Endothelial cell of umbilical vein (primary cell): Measurements from ENCODE around the gene GNRHR. TPM values are rescaled to one million over a fixed set of nuclear protein-coding genes. Genes with fewer than 3 reads are reported as not detected.

Experiments used
- BruUV-seq: library from RNA; stranded (reverse); fragments of 400-500 nt; replicated peaks from 2 replicates; lab custom pipeline; 2021; lab: Mats Ljungman, UMichigan
- CTCF ChIA-PET: fragments of 300-600, 350-600 bp; sonication (Branson Sonifier 250); formaldehyde crosslinking; loops from one replicate; lab custom pipeline; 2021; ENCODE audit warnings: antibody characterized with exemption, inconsistent platforms; lab: Charles Lee
- POLR2A ChIA-PET: fragments of 300-600, 350-600 bp; sonication (Branson Sonifier 250); formaldehyde crosslinking; loops from one replicate; lab custom pipeline; 2021; ENCODE audit warnings: antibody characterized with exemption, inconsistent platforms; lab: Charles Lee
- DNase-seq: peaks from one replicate; pipeline ENCODE4 v3.0.0-alpha.2; 2011; ENCODE audit warnings: low read depth, low spot score
- FAIRE-seq: peaks from 2 replicates; lab custom pipeline; 2011; peaks lifted over from hg19 to GRCh38; lab: Jason Lieb, UNC
- H2AFZ ChIP-seq: 2 replicates; pipeline ENCODE4 v1.6.0; 2012; ENCODE audit warnings: low read depth, low read length, control low read depth, inconsistent platforms
- H3K27ac ChIP-seq: 2 replicates; pipeline ENCODE4 v1.5.1; 2011; ENCODE audit warnings: low read depth, mild to moderate bottlenecking, control low read depth, low read length, moderate library complexity; ENCODE audit not compliant: insufficient read depth
- H3K27me3 ChIP-seq, 2 experiments: 2 replicates each; pipeline versions ENCODE4 v1.6.0 to v1.6.1; 2011; ENCODE audit warnings: low read length in 2 of 2, mixed read lengths in 1 of 2; ENCODE audit not compliant: control insufficient read depth in 2 of 2, insufficient read depth in 2 of 2
- H3K36me3 ChIP-seq, 2 experiments: 2 replicates in 1 of 2; 3 replicates in 1 of 2; pipeline ENCODE4 v1.5.1; 2011; ENCODE audit warnings: low read length in 2 of 2, mild to moderate bottlenecking in 1 of 2, moderate library complexity in 1 of 2; ENCODE audit not compliant: control insufficient read depth in 2 of 2, insufficient read depth in 2 of 2; ENCODE audit errors: extremely low read depth in 1 of 2
- H3K4me1 ChIP-seq: 3 replicates; pipeline ENCODE4 v1.5.1; 2011; ENCODE audit warnings: mild to moderate bottlenecking, low read length; ENCODE audit not compliant: control insufficient read depth, insufficient read depth; ENCODE audit errors: extremely low read depth
- H3K4me2 ChIP-seq: 2 replicates; pipeline ENCODE4 v1.6.1; 2011; ENCODE audit warnings: low read length, control low read depth, mixed read lengths; ENCODE audit not compliant: insufficient read depth
- H3K4me3 ChIP-seq, 3 experiments: fragments of 200-600 bp in 1 of 3; sonication (generic), shearing (Covaris generic) in 1 of 3; replicated peaks in 1 of 3; 2 replicates each; pipeline ENCODE4 v1.5.1; 2011 to 2016; ENCODE audit warnings: control low read depth in 3 of 3, low read length in 3 of 3, mild to moderate bottlenecking in 2 of 3, inconsistent platforms in 1 of 3, low read depth in 1 of 3, moderate library complexity in 1 of 3; ENCODE audit not compliant: insufficient read depth in 1 of 3
- H3K79me2 ChIP-seq: 2 replicates; pipeline ENCODE4 v1.6.0; 2012; ENCODE audit warnings: low read length, inconsistent platforms; ENCODE audit not compliant: control insufficient read depth, insufficient read depth
- H3K9ac ChIP-seq: replicated peaks from 2 replicates; pipeline ENCODE3; 2011; ENCODE audit warnings: low read length, control low read depth; ENCODE audit not compliant: insufficient read depth; ENCODE audit errors: extremely low read depth
- H3K9me1 ChIP-seq: replicated peaks from 3 replicates; pipeline ENCODE4 v1.6.0; 2011; ENCODE audit warnings: mild to moderate bottlenecking, low read length; ENCODE audit not compliant: control insufficient read depth, insufficient read depth; ENCODE audit errors: extremely low read depth
- H3K9me3 ChIP-seq: replicated peaks from 2 replicates; pipeline ENCODE4 v1.5.1; 2012; ENCODE audit warnings: low read length, inconsistent platforms; ENCODE audit not compliant: control insufficient read depth, insufficient read depth
- H4K20me1 ChIP-seq: replicated peaks from 2 replicates; pipeline ENCODE3; 2011; ENCODE audit warnings: mild to moderate bottlenecking, low read length; ENCODE audit not compliant: control insufficient read depth, insufficient read depth; ENCODE audit errors: extremely low read depth
- EZH2 ChIP-seq: IDR thresholded peaks from 2 replicates; pipeline ENCODE4 v1.6.1; 2012; ENCODE audit warnings: borderline replicate concordance, low read depth, mild to moderate bottlenecking, moderate library complexity, low read length, inconsistent platforms; ENCODE audit not compliant: severe bottlenecking
- FOS ChIP-seq: IDR thresholded peaks from 2 replicates; pipeline ENCODE4 v1.6.1; 2011; ENCODE audit warnings: mild to moderate bottlenecking, low read length, moderate library complexity, borderline replicate concordance; ENCODE audit not compliant: insufficient read depth
- GATA2 ChIP-seq: IDR thresholded peaks from 2 replicates; pipeline ENCODE4 v1.7.0; 2011; ENCODE audit warnings: low read depth, mild to moderate bottlenecking, moderate library complexity, mixed read lengths, low read length; ENCODE audit not compliant: insufficient read length, insufficient read depth
- JUN ChIP-seq: IDR thresholded peaks from 2 replicates; pipeline ENCODE4 v1.6.1; 2011; ENCODE audit warnings: borderline replicate concordance, low read depth; ENCODE audit not compliant: insufficient read length, insufficient read depth
- MYC ChIP-seq: IDR thresholded peaks from one replicate; pipeline ENCODE4 v1.6.1; 2011; ENCODE audit warnings: mild to moderate bottlenecking, low read depth, low read length
- POLR2A ChIP-seq: IDR thresholded peaks from 2 replicates; pipeline ENCODE4 v1.6.1; 2012; ENCODE audit warnings: low read depth, mild to moderate bottlenecking, control low read depth, low read length
- POLR2AphosphoS5 ChIP-seq: IDR thresholded peaks from 2 replicates; pipeline ENCODE4 v1.6.1; 2012; ENCODE audit warnings: low read depth, mild to moderate bottlenecking, control low read depth, low read length, moderate library complexity; ENCODE audit not compliant: insufficient read depth
- dilution Hi-C: fragments of 300-500 bp; cut with MboI; formaldehyde crosslinking; loops from one replicate; pipeline ENCODE4 v1.15.0; 2019; ENCODE audit warnings: low sequenced_read_pairs; ENCODE audit not compliant: extremely low pct_ligation_motif_present
- intact Hi-C: fragments of 100-400 bp; cut with micrococcal nuclease; formaldehyde crosslinking; loops from one replicate; pipeline ENCODE4 v1.10.0; 2022
- polyA plus RNA-seq, 4 experiments: library from polyadenylated mRNA; depleted of rRNA in 3 of 4; stranded (reverse) in 3 of 4; unstranded in 1 of 4; fragments of >200 nt; gene quantifications; 2 replicates each; pipeline versions ENCODE4 v1.2.1 to v1.2.3, GENCODE V29; 2011 to 2012; ENCODE audit warnings: missing spikeins in 1 of 4
- total RNA-seq: library from RNA; stranded (reverse); gene quantifications from 2 replicates; pipeline ENCODE4 v1.2.3, GENCODE V29; 2021
- TF ChIP-seq, protein P1 (sequence below), 2 donors: IDR thresholded peaks; 1 replicate in 1 of 2; 2 replicates in 1 of 2; pipeline ENCODE4 v1.5.1; 2011; ENCODE audit warnings: low read length in 2 of 2, mild to moderate bottlenecking in 2 of 2, moderate library complexity in 2 of 2, control low read depth in 1 of 2, inconsistent platforms in 1 of 2, low read depth in 1 of 2; ENCODE audit not compliant: insufficient read depth in 1 of 2; ENCODE audit errors: extremely low read depth in 1 of 2
- TF ChIP-seq, protein P2 (sequence below): IDR thresholded peaks from 2 replicates; pipeline ENCODE4 v1.6.1; 2011; ENCODE audit not compliant: insufficient read depth, insufficient read length

The GNRHR gene
- total and polyA plus RNA-seq, 2 donors (not counting 3 experiments of a cell fraction or from before 2014, with no cell fraction given): not detected

DNA sequence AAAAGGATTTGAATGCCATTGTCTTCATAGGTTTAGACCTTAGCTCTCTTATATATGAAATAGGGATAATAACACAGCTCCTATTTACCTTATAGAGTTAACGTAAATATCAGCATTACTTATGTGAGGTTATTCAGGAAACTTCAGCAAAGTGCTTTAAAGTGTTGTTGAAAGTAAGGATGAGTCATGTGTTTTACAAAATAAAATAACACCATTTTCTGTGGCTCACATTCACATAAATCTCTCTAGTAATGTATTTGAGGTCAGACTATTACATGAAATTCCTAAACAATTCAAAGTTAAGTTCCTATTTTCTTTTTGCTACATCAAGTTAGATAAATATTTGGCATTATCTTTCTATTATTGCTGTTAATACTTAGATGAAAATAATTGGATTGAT lies 2.9 kb downstream of the GNRHR start:
- no peak for FAIRE-seq

More for the DNA sequence above, 2.9 kb downstream of the GNRHR start:
- DNase-seq: peak; percentile 6
- H3K9me1 ChIP-seq: no peaks in the 10 kb centered on the region
- no peaks in the 10 kb centered on the region for H3K79me2 ChIP-seq
- no peak overlapping the region for H3K9ac ChIP-seq
- TF ChIP-seq, protein P1, sequence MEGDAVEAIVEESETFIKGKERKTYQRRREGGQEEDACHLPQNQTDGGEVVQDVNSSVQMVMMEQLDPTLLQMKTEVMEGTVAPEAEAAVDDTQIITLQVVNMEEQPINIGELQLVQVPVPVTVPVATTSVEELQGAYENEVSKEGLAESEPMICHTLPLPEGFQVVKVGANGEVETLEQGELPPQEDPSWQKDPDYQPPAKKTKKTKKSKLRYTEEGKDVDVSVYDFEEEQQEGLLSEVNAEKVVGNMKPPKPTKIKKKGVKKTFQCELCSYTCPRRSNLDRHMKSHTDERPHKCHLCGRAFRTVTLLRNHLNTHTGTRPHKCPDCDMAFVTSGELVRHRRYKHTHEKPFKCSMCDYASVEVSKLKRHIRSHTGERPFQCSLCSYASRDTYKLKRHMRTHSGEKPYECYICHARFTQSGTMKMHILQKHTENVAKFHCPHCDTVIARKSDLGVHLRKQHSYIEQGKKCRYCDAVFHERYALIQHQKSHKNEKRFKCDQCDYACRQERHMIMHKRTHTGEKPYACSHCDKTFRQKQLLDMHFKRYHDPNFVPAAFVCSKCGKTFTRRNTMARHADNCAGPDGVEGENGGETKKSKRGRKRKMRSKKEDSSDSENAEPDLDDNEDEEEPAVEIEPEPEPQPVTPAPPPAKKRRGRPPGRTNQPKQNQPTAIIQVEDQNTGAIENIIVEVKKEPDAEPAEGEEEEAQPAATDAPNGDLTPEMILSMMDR (IDR thresholded peaks at IDR 0.05; ENCODE audit: extremely low read depth in 1 of 2, insufficient read depth in 1 of 2, low read depth in 1 of 2, low read length in 2 of 2): no peak
- peak; percentile 27 for TF ChIP-seq FOS
- no peak for TF ChIP-seq POLR2A
- TF ChIP-seq JUN: peak; percentile 4
- no peak for TF ChIP-seq MYC
- no peak for TF ChIP-seq GATA2
- TF ChIP-seq, protein P2, sequence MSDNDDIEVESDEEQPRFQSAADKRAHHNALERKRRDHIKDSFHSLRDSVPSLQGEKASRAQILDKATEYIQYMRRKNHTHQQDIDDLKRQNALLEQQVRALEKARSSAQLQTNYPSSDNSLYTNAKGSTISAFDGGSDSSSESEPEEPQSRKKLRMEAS: no peak
- TF ChIP-seq POLR2AphosphoS5: no peak
- no peak for TF ChIP-seq EZH2
- H3K27me3 ChIP-seq: no peaks in the 10 kb centered on the region
- H2AFZ ChIP-seq: no peak overlapping the region
- H3K4me1 ChIP-seq: no peaks in the 10 kb centered on the region
- H3K4me3 ChIP-seq: no peak overlapping the region
- POLR2A ChIA-PET: no interaction called here
- BruUV-seq: no TSS peak
- H3K27ac ChIP-seq: no peak overlapping the region
- H4K20me1 ChIP-seq: no peaks in the 10 kb centered on the region
- intact Hi-C loops: no loop called here
- dilution Hi-C loops: no loop called here
- no peaks in the 10 kb centered on the region for H3K9me3 ChIP-seq
- H3K4me2 ChIP-seq: no peak overlapping the region
- no peaks in the 10 kb centered on the region for H3K36me3 ChIP-seq
- CTCF ChIA-PET: interaction anchor here (1.7 kb wide), 1 partner anchor 15 kb away, joined by 5 read pairs; no protein-coding TSS in a partner anchor
